CD4-positive, alpha-beta T cell treated with Interleukin-1 beta for 1 hour (primary cell): ENCODE data around the gene RXRA.

Experiments
- DNase-seq, 2 donors: peaks; one replicate each; pipeline ENCODE4 v3.0.0-alpha.2; 2020 to 2022

Gene RXRA

GRCh38 chr9:134370638-134371037, 44.4 kb downstream of the RXRA start:
- DNase-seq: no peak

DNA sequence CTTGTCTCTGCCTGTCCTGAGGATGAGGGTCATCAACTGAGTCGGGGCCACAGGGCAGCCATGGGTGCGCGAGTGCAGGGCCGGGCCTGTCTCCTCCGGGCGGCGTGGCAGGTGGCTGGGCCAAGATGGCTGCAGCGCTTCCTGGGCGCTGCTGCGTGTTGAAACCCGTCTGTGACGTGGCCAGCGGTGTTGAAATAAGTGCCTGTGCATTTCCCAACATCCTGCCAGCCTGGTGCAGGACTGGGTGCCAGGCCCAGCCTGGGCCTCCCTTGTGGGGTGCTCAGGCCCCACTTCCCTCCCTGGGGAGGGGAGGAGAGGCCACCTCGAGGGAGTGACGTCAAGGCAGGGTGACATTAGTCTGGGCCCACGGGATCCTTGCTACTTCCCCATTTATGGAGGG, 45.5 kb downstream of the RXRA start:
- peak; percentile 31 to 87 for DNase-seq

DNA sequence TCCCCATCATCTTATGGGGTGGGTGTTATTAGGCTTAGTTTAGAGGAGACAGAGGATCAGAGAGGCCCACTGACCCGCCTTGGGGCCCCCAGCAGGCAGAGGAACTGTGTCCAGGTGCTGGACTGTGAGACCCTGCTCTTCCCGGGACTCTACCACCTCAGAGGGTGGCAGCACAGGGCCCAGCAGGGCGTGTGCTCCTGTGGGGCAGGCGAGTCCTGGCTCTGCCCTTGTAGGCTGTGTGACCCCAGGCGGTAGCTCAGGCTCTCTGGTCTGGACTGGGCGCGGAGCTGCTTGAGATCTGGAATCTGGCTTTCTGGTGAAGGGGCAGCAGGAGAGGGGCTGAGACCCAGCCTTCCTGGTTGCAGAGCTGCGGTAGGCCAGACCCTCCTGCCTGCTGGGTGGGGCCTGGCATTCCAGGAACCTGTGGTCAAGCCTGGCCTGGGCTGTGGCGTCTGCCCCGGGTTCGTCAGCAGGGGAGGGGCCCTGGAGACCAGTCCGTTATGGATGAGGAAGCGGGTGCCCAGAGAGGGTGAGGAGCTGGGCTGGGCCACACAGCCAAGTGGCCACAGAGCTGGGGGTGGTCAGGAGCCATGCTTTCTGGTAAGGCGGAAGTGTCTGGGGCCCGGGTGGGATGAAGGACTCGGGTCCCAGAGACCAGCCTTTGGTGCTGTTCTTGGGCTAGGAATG, 46.5 kb downstream of the RXRA start:
- DNase-seq: peak in 1 of 2 donors; percentile 81

GRCh38 chr9:134373269-134373668, 47.0 kb downstream of the RXRA start:
- peak in 1 of 2 donors; percentile 22 for DNase-seq

DNA sequence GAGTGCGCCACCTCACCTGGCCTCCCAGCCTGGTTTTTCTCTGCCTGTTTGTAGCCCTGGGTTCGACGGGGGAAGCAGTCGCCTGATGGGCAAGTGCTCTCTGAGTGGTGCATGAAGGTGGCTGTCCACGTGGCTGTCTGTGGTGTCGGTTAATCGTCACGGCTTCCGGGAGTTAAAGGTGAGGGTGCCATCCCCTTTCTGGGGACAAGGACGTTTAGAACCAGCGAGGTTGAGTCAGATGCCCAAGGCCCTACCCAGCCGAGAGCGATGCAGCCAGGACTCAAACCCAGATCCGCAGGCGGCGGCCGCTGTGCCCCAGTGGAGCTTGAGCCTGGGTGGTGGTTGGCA, 47.7 kb downstream of the RXRA start:
- DNase-seq: no peak

- peak in 1 of 2 donors; percentile 29 for DNase-seq
Measured at GRCh38 chr9:134374301-134375010, 48.2 kb downstream of the RXRA start.

DNA sequence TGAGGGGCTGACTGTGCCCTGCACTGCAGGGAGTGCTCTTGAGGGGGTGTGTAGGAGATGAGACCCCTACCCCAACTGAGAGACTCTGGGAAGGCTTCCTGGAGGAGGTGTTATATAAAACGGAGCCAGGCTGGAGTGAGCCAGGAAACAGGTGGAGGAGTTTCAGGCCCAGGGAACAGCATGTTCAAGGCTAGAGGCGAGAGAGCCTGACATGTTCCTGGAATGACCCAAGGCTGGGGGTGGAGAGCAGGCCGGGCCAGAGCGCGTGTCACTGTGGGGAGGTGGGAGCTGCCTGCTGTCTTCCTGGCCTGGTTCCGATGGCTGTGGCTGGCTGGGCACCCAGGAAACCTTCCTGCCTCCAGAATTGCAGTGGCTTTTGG, 48.7 kb downstream of the RXRA start:
- no peak for DNase-seq

- no peak for DNase-seq
Measured at GRCh38 chr9:134375430-134376385, 49.5 kb downstream of the RXRA start.

DNA sequence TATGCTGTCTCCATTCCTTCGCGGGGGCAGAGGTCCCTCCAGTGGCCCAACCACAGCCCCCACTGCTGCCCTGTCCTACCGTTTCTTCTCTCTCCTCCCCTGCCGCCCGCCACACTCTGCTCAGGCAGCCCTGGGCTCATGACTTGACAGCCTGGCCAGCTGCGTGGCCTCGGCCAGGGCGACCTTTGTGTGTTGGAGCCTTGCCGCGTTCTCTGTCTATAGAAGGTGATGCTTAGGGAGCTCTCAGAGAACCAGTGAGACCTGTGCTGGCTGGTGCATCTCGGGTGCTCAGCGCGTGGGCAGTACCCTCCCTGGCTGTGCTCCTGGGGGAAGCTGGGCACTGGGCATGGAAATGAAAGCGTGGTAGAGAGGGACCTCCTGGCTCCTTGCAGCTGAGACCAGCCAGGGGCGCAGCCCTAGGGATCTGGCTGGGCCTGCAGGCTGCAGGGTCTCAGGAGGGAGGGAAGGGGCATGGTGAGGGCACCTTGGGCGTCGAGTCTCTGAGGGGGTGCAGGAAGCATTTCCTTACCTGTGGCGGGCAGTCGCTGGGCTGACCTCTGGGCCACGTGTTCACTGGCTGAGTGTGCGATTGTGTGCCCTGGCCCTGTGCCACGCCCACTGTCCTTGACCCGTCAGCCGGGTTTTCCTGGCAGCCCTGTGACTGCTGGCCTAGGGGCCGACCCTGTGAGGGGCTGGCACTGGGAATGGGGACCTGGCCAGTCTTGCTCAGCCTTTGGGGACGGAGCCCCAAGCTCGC, 50.3 kb downstream of the RXRA start:
- no peak for DNase-seq

GRCh38 chr9:134377143-134377484, 50.9 kb downstream of the RXRA start:
- DNase-seq: no peak

DNA sequence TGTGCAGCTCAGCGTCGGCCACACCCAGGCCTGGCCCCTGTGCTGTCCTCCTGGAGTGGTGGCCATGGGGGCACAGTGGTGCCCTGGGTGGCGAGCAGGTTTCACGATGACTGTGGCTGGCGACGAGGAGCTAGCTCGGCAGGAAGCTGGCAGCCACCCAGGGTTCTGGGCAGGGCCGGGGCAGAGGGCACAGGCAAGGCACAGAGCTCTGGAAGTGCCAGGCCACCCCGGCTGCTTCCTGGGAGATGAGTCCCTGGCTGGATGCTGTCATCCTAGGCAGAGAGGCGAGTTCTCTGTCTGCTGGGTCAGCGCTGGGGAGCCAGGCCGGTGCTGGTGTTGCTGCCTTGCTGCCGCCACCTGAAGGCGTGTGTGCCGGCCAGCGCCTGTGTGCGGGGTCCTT, 51.7 kb downstream of the RXRA start:
- peak in 1 of 2 donors; percentile 22 for DNase-seq

- no peak for DNase-seq
Measured at GRCh38 chr9:134378901-134379338, 52.7 kb downstream of the RXRA start.

DNA sequence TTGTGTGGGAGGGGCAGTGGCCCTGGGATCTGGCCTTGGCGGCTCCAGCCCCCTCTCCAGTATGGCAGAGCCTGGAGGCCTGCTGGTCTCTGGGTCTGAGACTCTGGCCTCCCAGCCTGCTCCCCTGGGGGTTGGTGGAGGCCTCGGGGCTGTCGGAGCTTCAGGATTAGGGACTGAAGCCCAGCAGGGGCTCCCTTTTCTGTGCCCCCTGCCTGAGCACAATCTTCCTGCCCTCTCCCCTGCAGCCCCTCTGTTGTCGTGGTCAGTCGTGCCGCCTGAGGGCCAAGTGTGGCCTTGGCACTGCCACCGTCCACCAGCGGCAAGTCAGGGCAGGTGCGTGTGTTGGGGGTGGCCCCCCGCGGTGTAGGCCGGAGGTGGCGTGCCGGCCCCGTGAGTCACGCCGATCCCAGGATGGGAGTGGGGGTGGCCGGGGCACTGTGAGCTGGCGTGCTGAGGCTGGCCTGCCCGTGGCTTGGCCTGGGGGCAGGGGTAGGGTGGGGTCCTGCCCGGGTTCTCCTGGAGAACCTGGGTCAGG, 53.6 kb downstream of the RXRA start:
- no peak for DNase-seq

GRCh38 chr9:134380542-134381271, 54.5 kb downstream of the RXRA start:
- no peak for DNase-seq

DNA sequence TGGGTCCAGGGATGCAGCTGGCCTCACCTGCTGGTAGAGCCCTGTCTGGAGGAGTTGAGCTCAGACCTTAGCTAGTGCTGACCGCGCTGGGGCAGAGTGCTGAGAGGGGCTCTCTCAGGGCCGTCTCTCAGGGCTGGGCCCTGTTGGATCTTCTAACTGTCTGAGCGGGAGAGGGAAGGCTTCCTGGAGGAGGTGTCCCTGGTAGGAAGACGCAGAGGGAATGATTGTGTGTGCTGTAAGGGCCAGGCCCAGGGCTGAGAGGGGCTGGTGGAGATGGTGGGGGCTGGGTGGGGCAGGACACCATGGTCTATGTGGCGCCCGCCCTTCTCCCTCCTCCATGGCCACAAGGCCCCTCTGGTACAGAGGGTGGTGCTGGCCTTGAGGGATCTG, 55.0 kb downstream of the RXRA start:
- no peak for DNase-seq

GRCh38 chr9:134381671-134382516, 55.6 kb downstream of the RXRA start:
- DNase-seq: peak; percentile 73 to 77

GRCh38 chr9:134382733-134383132, 56.5 kb downstream of the RXRA start:
- no peak for DNase-seq

GRCh38 chr9:134383148-134383547, 56.9 kb downstream of the RXRA start:
- no peak for DNase-seq

- DNase-seq: no peak
Measured at GRCh38 chr9:134384811-134385479, 58.7 kb downstream of the RXRA start.

- no peak for DNase-seq
Measured at GRCh38 chr9:134385915-134386314, 59.7 kb downstream of the RXRA start.
